Neural progenitor cell (in vitro differentiated cells): ENCODE results near the gene KMT5B. TPM values are rescaled to one million over a fixed set of nuclear protein-coding genes. Genes with fewer than 3 reads are reported as not detected.

Experiments
- DNase-seq: peaks from one replicate; pipeline ENCODE4 v3.0.0-alpha.2; 2016; ENCODE audit warnings: low spot score
- H2AFZ ChIP-seq: fragments of 200-600 bp; sonication (generic); replicated peaks from 2 replicates; pipeline ENCODE4 v1.6.1; 2016; ENCODE audit warnings: antibody characterized with exemption
- H3F3A ChIP-seq: fragments of 200-600 bp; sonication (generic); 2 replicates; pipeline ENCODE4 v1.6.1; 2016; ENCODE audit warnings: antibody characterized with exemption, low read depth
- H3K27ac ChIP-seq: fragments of 200-600 bp; sonication (generic); 2 replicates; pipeline ENCODE4 v1.5.1; 2016; ENCODE audit warnings: mild to moderate bottlenecking
- H3K27me3 ChIP-seq: fragments of 200-600 bp; sonication (generic); 2 replicates; pipeline ENCODE4 v1.6.1; 2016; ENCODE audit warnings: mild to moderate bottlenecking, moderate library complexity
- H3K36me3 ChIP-seq: fragments of 200-600 bp; sonication (generic); 2 replicates; pipeline ENCODE4 v1.5.1; 2016
- H3K4me1 ChIP-seq: fragments of 200-600 bp; sonication (generic); 2 replicates; pipeline ENCODE4 v1.6.1; 2016; ENCODE audit warnings: mixed run types
- H3K4me2 ChIP-seq: fragments of 200-600 bp; sonication (generic); 2 replicates; pipeline ENCODE4 v1.6.1; 2016
- H3K4me3 ChIP-seq: fragments of 200-600 bp; sonication (generic); 2 replicates; pipeline ENCODE4 v1.5.1; 2016
- H3K79me2 ChIP-seq: fragments of 200-600 bp; sonication (generic); 2 replicates; pipeline ENCODE4 v1.6.1; 2016; ENCODE audit warnings: low read depth
- H3K9ac ChIP-seq: fragments of 200-600 bp; sonication (generic); 2 replicates; pipeline ENCODE4 v1.6.1; 2016
- H3K9me3 ChIP-seq: fragments of 200-600 bp; sonication (generic); 2 replicates; pipeline ENCODE4 v1.5.1; 2016; ENCODE audit warnings: low read depth
- H4K20me1 ChIP-seq: fragments of 200-600 bp; sonication (generic); 2 replicates; pipeline ENCODE4 v1.6.1; 2016; ENCODE audit warnings: low read depth
- H3K27ac Mint-ChIP-seq: 3 replicates; pipeline ENCODE4 v1.8.0; 2021; ENCODE audit warnings: mixed read lengths
- H3K27me3 Mint-ChIP-seq: 2 replicates; pipeline ENCODE4 v1.8.0; 2022; ENCODE audit warnings: low read depth, mild to moderate bottlenecking, inconsistent platforms, moderate library complexity, mixed read lengths; ENCODE audit not compliant: insufficient read depth
- H3K36me3 Mint-ChIP-seq: 3 replicates; pipeline ENCODE4 v1.8.0; 2021; ENCODE audit warnings: mixed read lengths
- H3K4me1 Mint-ChIP-seq: 3 replicates; pipeline ENCODE4 v1.8.0; 2021; ENCODE audit warnings: mixed read lengths
- H3K4me3 Mint-ChIP-seq: 3 replicates; pipeline ENCODE4 v1.8.0; 2021; ENCODE audit warnings: mild to moderate bottlenecking, moderate library complexity, mixed read lengths
- H3K9me3 Mint-ChIP-seq: 3 replicates; pipeline ENCODE4 v1.8.0; 2020; ENCODE audit warnings: mixed read lengths
- EZH2 ChIP-seq: fragments of 200-600 bp; sonication (generic); IDR thresholded peaks from 2 replicates; pipeline ENCODE4 v1.6.1; 2017; ENCODE audit warnings: antibody characterized with exemption, mild to moderate bottlenecking, moderate library complexity
- EZH2phosphoT487 ChIP-seq: fragments of 200-600 bp; sonication (generic); IDR thresholded peaks from 2 replicates; pipeline ENCODE4 v1.6.1; 2017; ENCODE audit warnings: antibody characterized with exemption
- total RNA-seq: library from RNA; depleted of rRNA; stranded (reverse); fragments of >200 nt; gene quantifications from 2 replicates; pipeline ENCODE4 v1.2.3, GENCODE V29; 2015; ENCODE audit warnings: low replicate concordance
- TF ChIP-seq, protein P1 (sequence below): fragments of 200-600 bp; sonication (generic); IDR thresholded peaks from 2 replicates; pipeline ENCODE4 v1.5.1; 2017; ENCODE audit warnings: antibody characterized with exemption, mild to moderate bottlenecking

Gene KMT5B
- total RNA-seq, 1 donor from 2014 or later, result 62.4 TPM

DNA sequence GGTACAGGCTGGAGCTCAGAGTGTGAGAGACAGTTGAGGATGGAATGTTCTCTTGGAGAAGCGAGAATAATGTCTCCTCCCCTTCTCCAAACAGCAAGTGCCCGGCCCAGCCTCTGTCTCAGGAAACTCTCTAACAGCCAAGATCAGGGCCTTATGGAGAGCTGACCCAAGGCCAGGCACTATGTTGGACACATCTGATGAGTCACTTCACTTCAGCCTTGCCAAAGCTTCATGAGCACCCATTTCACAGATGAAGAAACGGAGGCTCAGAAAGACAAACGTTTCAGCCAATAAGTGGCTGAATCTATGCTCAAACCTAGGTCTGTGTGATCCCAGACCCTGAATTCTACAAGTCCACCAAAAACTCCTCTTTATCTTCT is 69.8 kb downstream of the KMT5B start:
- TF ChIP-seq EZH2phosphoT487, result no peak
- no peak for TF ChIP-seq EZH2
- TF ChIP-seq, protein P1, sequence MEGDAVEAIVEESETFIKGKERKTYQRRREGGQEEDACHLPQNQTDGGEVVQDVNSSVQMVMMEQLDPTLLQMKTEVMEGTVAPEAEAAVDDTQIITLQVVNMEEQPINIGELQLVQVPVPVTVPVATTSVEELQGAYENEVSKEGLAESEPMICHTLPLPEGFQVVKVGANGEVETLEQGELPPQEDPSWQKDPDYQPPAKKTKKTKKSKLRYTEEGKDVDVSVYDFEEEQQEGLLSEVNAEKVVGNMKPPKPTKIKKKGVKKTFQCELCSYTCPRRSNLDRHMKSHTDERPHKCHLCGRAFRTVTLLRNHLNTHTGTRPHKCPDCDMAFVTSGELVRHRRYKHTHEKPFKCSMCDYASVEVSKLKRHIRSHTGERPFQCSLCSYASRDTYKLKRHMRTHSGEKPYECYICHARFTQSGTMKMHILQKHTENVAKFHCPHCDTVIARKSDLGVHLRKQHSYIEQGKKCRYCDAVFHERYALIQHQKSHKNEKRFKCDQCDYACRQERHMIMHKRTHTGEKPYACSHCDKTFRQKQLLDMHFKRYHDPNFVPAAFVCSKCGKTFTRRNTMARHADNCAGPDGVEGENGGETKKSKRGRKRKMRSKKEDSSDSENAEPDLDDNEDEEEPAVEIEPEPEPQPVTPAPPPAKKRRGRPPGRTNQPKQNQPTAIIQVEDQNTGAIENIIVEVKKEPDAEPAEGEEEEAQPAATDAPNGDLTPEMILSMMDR, result no peak
- H3K9ac ChIP-seq, result no peak overlapping the region
- H3K27me3 Mint-ChIP-seq, result peaks cover 4% of the 10 kb centered on the region
- no peak overlapping the region for H3K4me2 ChIP-seq
- H3K27ac ChIP-seq, result no peak overlapping the region
- H3F3A ChIP-seq, result no peaks in the 10 kb centered on the region
- H3K27ac Mint-ChIP-seq, result no peak overlapping the region
- no peak overlapping the region for H3K4me3 ChIP-seq
- H3K27me3 ChIP-seq, result no peaks in the 10 kb centered on the region
- DNase-seq, result no peak
- no peaks in the 10 kb centered on the region for H3K4me1 ChIP-seq
- H3K4me1 Mint-ChIP-seq, result peaks cover 33% of the 10 kb centered on the region
- no peaks in the 10 kb centered on the region for H3K36me3 Mint-ChIP-seq
- H4K20me1 ChIP-seq, result no peaks in the 10 kb centered on the region
- H3K79me2 ChIP-seq, result no peaks in the 10 kb centered on the region
- no peak overlapping the region for H2AFZ ChIP-seq
- H3K9me3 Mint-ChIP-seq, result no peaks in the 10 kb centered on the region
- H3K4me3 Mint-ChIP-seq, result no peak overlapping the region
- H3K9me3 ChIP-seq, result no peaks in the 10 kb centered on the region
- H3K36me3 ChIP-seq, result no peaks in the 10 kb centered on the region

DNA sequence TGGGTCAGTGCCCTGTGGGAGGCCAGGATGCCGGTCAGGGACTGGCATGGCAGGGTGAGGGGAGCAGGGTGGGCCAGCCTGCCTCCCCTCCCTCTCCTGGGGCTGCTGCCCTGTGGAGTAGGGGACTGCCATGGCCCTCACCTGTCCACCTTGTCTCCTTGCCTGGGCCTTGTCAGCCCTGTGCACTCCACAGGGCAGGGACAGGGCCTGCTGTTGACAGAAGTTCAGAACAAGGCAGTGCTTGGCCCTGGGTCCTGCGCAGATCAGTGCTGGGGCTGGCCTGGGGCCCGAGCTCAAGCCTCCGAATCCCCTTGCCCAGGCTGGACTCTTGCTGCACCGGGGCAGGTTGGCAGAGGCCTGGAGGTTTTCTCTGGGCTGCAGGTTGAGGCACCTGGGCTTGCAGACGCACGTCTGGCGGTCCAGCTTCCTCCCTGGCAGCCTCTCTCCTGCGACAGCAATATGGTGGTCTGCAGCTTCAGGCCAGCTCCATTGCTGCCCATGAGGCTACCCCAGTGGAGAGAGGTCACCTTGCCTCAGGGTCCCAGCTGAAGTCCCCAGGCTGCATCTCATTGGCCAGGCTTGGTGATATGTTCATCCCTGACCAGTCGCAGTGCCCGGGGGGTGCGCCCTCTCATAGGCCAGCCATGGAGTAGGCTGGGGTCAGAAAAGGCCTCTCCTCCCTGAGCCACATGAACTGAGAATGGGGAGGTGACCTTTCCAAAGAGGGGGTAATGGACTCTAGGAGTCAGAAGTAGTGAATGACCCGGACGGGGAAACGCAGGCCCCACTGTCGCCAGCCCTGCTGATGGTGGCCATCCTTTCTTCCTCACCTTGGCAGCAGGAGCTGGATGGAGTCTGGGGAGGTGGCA is 70.4 kb downstream of the KMT5B start:
- no peaks in the 10 kb centered on the region for H3K79me2 ChIP-seq
- H3K27me3 ChIP-seq, result no peaks in the 10 kb centered on the region
- H3K27me3 Mint-ChIP-seq, result peaks cover 4% of the 10 kb centered on the region
- no peak overlapping the region for H3K4me2 ChIP-seq
- H3K4me1 ChIP-seq, result no peaks in the 10 kb centered on the region
- H4K20me1 ChIP-seq, result no peaks in the 10 kb centered on the region
- H3K27ac ChIP-seq, result no peak overlapping the region
- H3K9me3 Mint-ChIP-seq, result no peaks in the 10 kb centered on the region
- peaks cover 34% of the 10 kb centered on the region for H3K4me1 Mint-ChIP-seq
- H3K9ac ChIP-seq, result no peak overlapping the region
- H3F3A ChIP-seq, result no peaks in the 10 kb centered on the region
- H3K36me3 ChIP-seq, result no peaks in the 10 kb centered on the region
- H3K9me3 ChIP-seq, result no peaks in the 10 kb centered on the region
- no peaks in the 10 kb centered on the region for H3K36me3 Mint-ChIP-seq
- H3K4me3 Mint-ChIP-seq, result no peak overlapping the region
- no peak overlapping the region for H3K27ac Mint-ChIP-seq
- no peak for DNase-seq
- H3K4me3 ChIP-seq, result no peak overlapping the region
- TF ChIP-seq, protein P1, result no peak
- TF ChIP-seq EZH2 (no peak), EZH2phosphoT487 (no peak)
- H2AFZ ChIP-seq, result no peak overlapping the region

DNA sequence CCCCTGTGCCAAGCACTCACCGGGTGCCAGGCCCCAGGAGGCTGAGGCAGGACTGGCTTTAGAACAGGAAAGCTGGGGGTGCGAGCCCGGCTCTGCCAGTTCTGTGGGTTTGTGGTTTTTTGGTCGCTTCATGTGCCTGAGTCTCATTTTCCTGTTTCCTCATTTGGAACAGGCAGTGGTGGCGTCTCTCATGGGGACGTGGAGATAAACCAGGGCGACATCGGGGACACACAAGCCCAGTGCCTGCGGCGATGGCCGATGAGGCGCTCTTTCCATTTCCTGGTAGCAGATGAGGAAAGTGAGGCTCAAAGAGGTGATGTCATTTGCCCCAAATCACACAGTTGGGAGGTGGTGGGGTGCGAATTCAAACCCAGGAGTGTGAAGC is 71.1 kb downstream of the KMT5B start:
- Histone ChIP-seq H3K4me1 (no peaks in the 10 kb centered on the region), H3K4me2 (no peak overlapping the region), H3K36me3 (no peaks in the 10 kb centered on the region), H3K79me2 (no peaks in the 10 kb centered on the region), H3K9me3 (no peaks in the 10 kb centered on the region), H3K4me3 (no peak overlapping the region), H2AFZ (no peak overlapping the region), H4K20me1 (no peaks in the 10 kb centered on the region), H3K27ac (no peak overlapping the region), H3F3A (no peaks in the 10 kb centered on the region), H3K9ac (no peak overlapping the region), H3K27me3 (no peaks in the 10 kb centered on the region)
- peaks cover 31% of the 10 kb centered on the region for H3K4me1 Mint-ChIP-seq
- no peak overlapping the region for H3K4me3 Mint-ChIP-seq
- H3K36me3 Mint-ChIP-seq, result no peaks in the 10 kb centered on the region
- H3K27ac Mint-ChIP-seq, result no peak overlapping the region
- TF ChIP-seq EZH2phosphoT487 (no peak), EZH2 (no peak)
- TF ChIP-seq, protein P1, result no peak
- no peaks in the 10 kb centered on the region for H3K9me3 Mint-ChIP-seq
- H3K27me3 Mint-ChIP-seq, result peaks cover 4% of the 10 kb centered on the region
- no peak for DNase-seq
